PFSK-1 (cell line): Measurements from ENCODE around the gene ADAM12.

Experiments
- POLR2AphosphoS5 ChIP-seq: IDR thresholded peaks from 2 replicates; pipeline ENCODE4 v1.6.1; 2012; ENCODE audit warnings: low read depth, mild to moderate bottlenecking, control low read depth, low read length, moderate library complexity
- REST ChIP-seq, 2 experiments: IDR thresholded peaks; 2 replicates each; pipeline versions ENCODE4 v1.6.1 to v1.8.0; 2011 to 2012; ENCODE audit warnings: low read depth in 2 of 2, low read length in 2 of 2, control low read depth in 1 of 2, inconsistent platforms in 1 of 2, mild to moderate bottlenecking in 1 of 2, moderate library complexity in 1 of 2; ENCODE audit not compliant: insufficient read depth in 1 of 2
- TAF1 ChIP-seq: IDR thresholded peaks from 2 replicates; pipeline ENCODE4 v1.6.1; 2012; ENCODE audit warnings: low read length, control low read depth, borderline replicate concordance; ENCODE audit not compliant: insufficient read depth

- TF ChIP-seq TAF1 (no peak), POLR2AphosphoS5 (no peak), REST (IDR thresholded peaks at IDR 0.05; ENCODE audit: insufficient read depth in 1 of 2, low read depth in 2 of 2, low read length in 2 of 2) (no peak)
These were observed 2.0 kb upstream of the ADAM12 start for GRCh38 chr10:126390324-126390723.
